Measurements from ENCODE around the gene NET1. TPM values are rescaled to one million over a fixed set of nuclear protein-coding genes. Genes with fewer than 3 reads are reported as not detected.
"Not testable (repeated sequence)": the region's sequence is repeated elsewhere in the genome, so short reads cannot be mapped to it uniquely, and the experiment has no call there.

The NET1 gene
- total RNA-seq, 2 experiments from 2014 or later = 37.1 to 40.0 TPM

- POLR2A ChIA-PET = no interaction called here
- H3K27me3 Mint-ChIP-seq = peaks cover 27% of the 10 kb centered on the region
- no peak overlapping the region for H3K4me3 Mint-ChIP-seq
- CTCF ChIA-PET = no interaction called here
- peaks cover 2% of the 10 kb centered on the region for H3K36me3 Mint-ChIP-seq (ENCODE audit: low read depth)
- peaks cover under 1% of the 10 kb centered on the region for H3K4me1 Mint-ChIP-seq
- no peak for DNase-seq
- peaks cover 6% of the 10 kb centered on the region for H3K9me3 Mint-ChIP-seq
- H3K27ac Mint-ChIP-seq = no peak overlapping the region
Measured at GRCh38 chr10:5406918-5407317, 5.4 kb upstream of the NET1 start.

GRCh38 chr10:5410787-5411186 lies 1.6 kb upstream of the NET1 start:
- DNase-seq; H3K4me1 Mint-ChIP-seq; POLR2A ChIA-PET; H3K36me3 Mint-ChIP-seq (ENCODE audit: low read depth); H3K4me3 Mint-ChIP-seq; H3K27ac Mint-ChIP-seq; H3K9me3 Mint-ChIP-seq: not testable (repeated sequence)
- CTCF ChIA-PET = interaction anchor here (0.6 to 1.4 kb wide), 4 partner anchors 11 to 1588 kb away, joined by 3 to 5 read pairs (median 4); no protein-coding TSS in a partner anchor
- H3K27me3 Mint-ChIP-seq = peaks cover 27% of the 10 kb centered on the region

- Mint-ChIP-seq H3K4me3 (no peak overlapping the region), H3K36me3 (ENCODE audit: low read depth) (peaks cover 12% of the 10 kb centered on the region), H3K27ac (peak overlapping the region; percentile 27), H3K4me1 (peaks cover 9% of the 10 kb centered on the region), H3K27me3 (peaks cover 26% of the 10 kb centered on the region), H3K9me3 (peaks cover 10% of the 10 kb centered on the region)
- POLR2A ChIA-PET = interaction anchor here (0.8 to 2.4 kb wide), 3 partner anchors 12 to 32 kb away, joined by 3 to 10 read pairs (median 3); no protein-coding TSS in a partner anchor
- no peak for DNase-seq
- CTCF ChIA-PET = interaction anchor here (1.2 to 1.3 kb wide), 2 partner anchors 12 to 129 kb away, joined by 4 to 5 read pairs; no protein-coding TSS in a partner anchor
Measured at GRCh38 chr10:5411941-5412276, 448 bp upstream of the NET1 start.

- POLR2A ChIA-PET = interaction anchor here (1.0 to 2.4 kb wide), 2 partner anchors 20 to 318 kb away, joined by 3 to 10 read pairs; no protein-coding TSS in a partner anchor
Measured at GRCh38 chr10:5413012-5413938, 918 bp downstream of the NET1 start.

GRCh38 chr10:5416981-5417380 lies 4.6 kb downstream of the NET1 start:
- peaks cover 11% of the 10 kb centered on the region for H3K4me1 Mint-ChIP-seq
- CTCF ChIA-PET = interaction anchor here (0.8 to 2.1 kb wide), 3 partner anchors 17 to 213 kb away, joined by 3 to 4 read pairs (median 3); no protein-coding TSS in a partner anchor

More at GRCh38 chr10:5413012-5413938, 918 bp downstream of the NET1 start:
- Mint-ChIP-seq H3K4me1 (peaks cover 9% of the 10 kb centered on the region), H3K36me3 (ENCODE audit: low read depth) (peaks cover 26% of the 10 kb centered on the region), H3K27ac (no peak overlapping the region), H3K9me3 (peaks cover 20% of the 10 kb centered on the region), H3K4me3 (no peak overlapping the region), H3K27me3 (peaks cover 20% of the 10 kb centered on the region)
- CTCF ChIA-PET = interaction anchor here (0.6 to 0.9 kb wide), 4 partner anchors 21 to 599 kb away, joined by 3 to 4 read pairs (median 4); no protein-coding TSS in a partner anchor
- DNase-seq = no peak

GRCh38 chr10:5418584-5418983 lies 6.2 kb downstream of the NET1 start:
- H3K27me3 Mint-ChIP-seq = no peaks in the 10 kb centered on the region
- no peak overlapping the region for H3K27ac Mint-ChIP-seq
- H3K36me3 Mint-ChIP-seq (ENCODE audit: low read depth) = peaks cover 53% of the 10 kb centered on the region
- ChIA-PET POLR2A (no interaction called here), CTCF (interaction anchor here (2.1 kb wide), 1 partner anchor 15 kb away, joined by 4 read pairs; no protein-coding TSS in a partner anchor)
- peaks cover 8% of the 10 kb centered on the region for H3K4me1 Mint-ChIP-seq
- H3K4me3 Mint-ChIP-seq = no peak overlapping the region
- peaks cover 30% of the 10 kb centered on the region for H3K9me3 Mint-ChIP-seq
- DNase-seq = no peak

More at GRCh38 chr10:5416981-5417380, 4.6 kb downstream of the NET1 start:
- Mint-ChIP-seq H3K27ac (no peak overlapping the region), H3K36me3 (ENCODE audit: low read depth) (peaks cover 48% of the 10 kb centered on the region), H3K4me3 (no peak overlapping the region), H3K9me3 (peaks cover 30% of the 10 kb centered on the region), H3K27me3 (no peaks in the 10 kb centered on the region)
- DNase-seq = no peak
- POLR2A ChIA-PET = no interaction called here

GRCh38 chr10:5419466-5420094 lies 7.2 kb downstream of the NET1 start:
- peaks cover 53% of the 10 kb centered on the region for H3K36me3 Mint-ChIP-seq (ENCODE audit: low read depth)
- CTCF ChIA-PET = interaction anchor here (1.0 kb wide), 1 partner anchor 14 kb away, joined by 3 read pairs; no protein-coding TSS in a partner anchor
- no peak overlapping the region for H3K4me3 Mint-ChIP-seq
- POLR2A ChIA-PET = interaction anchor here (0.6 kb wide), 1 partner anchor 14 kb away, joined by 3 read pairs; no protein-coding TSS in a partner anchor
- H3K27me3 Mint-ChIP-seq = no peaks in the 10 kb centered on the region
- H3K9me3 Mint-ChIP-seq = peaks cover 30% of the 10 kb centered on the region
- H3K4me1 Mint-ChIP-seq = peaks cover 8% of the 10 kb centered on the region
- H3K27ac Mint-ChIP-seq = no peak overlapping the region
- DNase-seq = no peak

- Mint-ChIP-seq H3K4me1 (peaks cover 3% of the 10 kb centered on the region), H3K4me3 (no peak overlapping the region), H3K9me3 (peaks cover 11% of the 10 kb centered on the region), H3K36me3 (ENCODE audit: low read depth) (peaks cover 35% of the 10 kb centered on the region), H3K27ac (no peak overlapping the region), H3K27me3 (no peaks in the 10 kb centered on the region)
- ChIA-PET POLR2A (interaction anchor here (1.1 kb wide), 1 partner anchor 12 kb away, joined by 3 read pairs; no protein-coding TSS in a partner anchor), CTCF (interaction anchor here (1.0 to 1.8 kb wide), 5 partner anchors 9 to 199 kb away, joined by 3 to 7 read pairs (median 3); no protein-coding TSS in a partner anchor)
- no peak for DNase-seq
Measured at GRCh38 chr10:5423771-5424170, 11.4 kb downstream of the NET1 start.

- peaks cover 2% of the 10 kb centered on the region for H3K4me1 Mint-ChIP-seq
- no peak for DNase-seq
- peaks cover 31% of the 10 kb centered on the region for H3K36me3 Mint-ChIP-seq (ENCODE audit: low read depth)
- no peak overlapping the region for H3K27ac Mint-ChIP-seq
- CTCF ChIA-PET = interaction anchor here (1.3 to 1.9 kb wide), 4 partner anchors 8 to 610 kb away, joined by 4 to 8 read pairs (median 6); no protein-coding TSS in a partner anchor
- peaks cover 2% of the 10 kb centered on the region for H3K9me3 Mint-ChIP-seq
- no peaks in the 10 kb centered on the region for H3K27me3 Mint-ChIP-seq
- H3K4me3 Mint-ChIP-seq = no peak overlapping the region
- POLR2A ChIA-PET = no interaction called here
Measured at GRCh38 chr10:5424751-5425150, 12.4 kb downstream of the NET1 start.

- no peak for DNase-seq
- H3K9me3 Mint-ChIP-seq = peaks cover 3% of the 10 kb centered on the region
- peaks cover 30% of the 10 kb centered on the region for H3K36me3 Mint-ChIP-seq (ENCODE audit: low read depth)
- CTCF ChIA-PET = interaction anchor here (0.6 to 2.3 kb wide), 3 partner anchors 9 to 14 kb away, joined by 3 to 11 read pairs (median 3); no protein-coding TSS in a partner anchor
- no peaks in the 10 kb centered on the region for H3K27me3 Mint-ChIP-seq
- POLR2A ChIA-PET = no interaction called here
- no peak overlapping the region for H3K4me3 Mint-ChIP-seq
- H3K4me1 Mint-ChIP-seq = no peaks in the 10 kb centered on the region
- H3K27ac Mint-ChIP-seq = no peak overlapping the region
Measured at GRCh38 chr10:5428133-5428532, 15.8 kb downstream of the NET1 start.

- no peaks in the 10 kb centered on the region for H3K27me3 Mint-ChIP-seq
- peaks cover 3% of the 10 kb centered on the region for H3K9me3 Mint-ChIP-seq
- peaks cover 14% of the 10 kb centered on the region for H3K4me1 Mint-ChIP-seq
- no peak overlapping the region for H3K4me3 Mint-ChIP-seq
- H3K36me3 Mint-ChIP-seq (ENCODE audit: low read depth) = peaks cover 23% of the 10 kb centered on the region
- DNase-seq = no peak
- ChIA-PET POLR2A (interaction anchor here (0.7 to 2.8 kb wide), 3 partner anchors 14 to 583 kb away, joined by 3 to 10 read pairs (median 4); partner anchors contain the start of gene NET1), CTCF (interaction anchor here (0.9 to 4.5 kb wide), 12 partner anchors 9 to 618 kb away, joined by 3 to 50 read pairs (median 6); no protein-coding TSS in a partner anchor)
- no peak overlapping the region for H3K27ac Mint-ChIP-seq
Measured at GRCh38 chr10:5433182-5433581, 20.8 kb downstream of the NET1 start.

GRCh38 chr10:5434017-5434753 lies 21.8 kb downstream of the NET1 start:
- H3K36me3 Mint-ChIP-seq (ENCODE audit: low read depth) = peaks cover 24% of the 10 kb centered on the region
- DNase-seq = no peak
- H3K9me3 Mint-ChIP-seq = peaks cover 3% of the 10 kb centered on the region
- H3K4me3 Mint-ChIP-seq = no peak overlapping the region
- ChIA-PET POLR2A (interaction anchor here (0.7 to 2.8 kb wide), 4 partner anchors 13 to 584 kb away, joined by 3 to 10 read pairs (median 4); partner anchors contain the start of gene NET1), CTCF (interaction anchor here (0.6 to 4.5 kb wide), 26 partner anchors 9 to 619 kb away, joined by 3 to 50 read pairs (median 4); no protein-coding TSS in a partner anchor)
- H3K27ac Mint-ChIP-seq = no peak overlapping the region
- H3K27me3 Mint-ChIP-seq = no peaks in the 10 kb centered on the region
- H3K4me1 Mint-ChIP-seq = peaks cover 14% of the 10 kb centered on the region

All from activated CD4-positive, alpha-beta memory T cell treated with anti-CD3 and anti-CD28 coated beads, Interleukin-2, amount 10 ng/mL, durations not matched to agents 7 days and 5 days (primary cell).